Neural crest cell (in vitro differentiated cells): ENCODE measurements around the gene KANSL2. TPM values are rescaled to one million over a fixed set of nuclear protein-coding genes. Genes with fewer than 3 reads are reported as not detected.
"Not testable (repeated sequence)": the region's sequence is repeated elsewhere in the genome, so short reads cannot be mapped to it uniquely, and the experiment has no call there.

Experiments
- DNase-seq: peaks from one replicate; pipeline ENCODE4 v3.0.0; 2021; ENCODE audit warnings: low read depth, mixed read lengths, low spot score
- H3K27ac Mint-ChIP-seq: one replicate; pipeline ENCODE4 v1.8.0; 2021; ENCODE audit warnings: mild to moderate bottlenecking, mixed read lengths; ENCODE audit not compliant: unreplicated experiment
- H3K27me3 Mint-ChIP-seq: 2 replicates; pipeline ENCODE4 v1.8.0; 2021; ENCODE audit warnings: low read depth, mild to moderate bottlenecking, mixed read lengths
- H3K36me3 Mint-ChIP-seq: 2 replicates; pipeline ENCODE4 v1.8.0; 2021; ENCODE audit warnings: low read depth, mild to moderate bottlenecking, mixed read lengths
- H3K4me1 Mint-ChIP-seq: 2 replicates; pipeline ENCODE4 v1.8.0; 2021; ENCODE audit warnings: mixed read lengths
- H3K4me3 Mint-ChIP-seq: one replicate; pipeline ENCODE4 v1.8.0; 2021; ENCODE audit warnings: mild to moderate bottlenecking, mixed read lengths
- H3K9me3 Mint-ChIP-seq: 2 replicates; pipeline ENCODE4 v1.8.0; 2021; ENCODE audit warnings: mixed read lengths
- total RNA-seq: library from RNA; stranded (reverse); gene quantifications from 2 replicates; pipeline ENCODE4 v1.2.1, GENCODE V29; 2021
- TF ChIP-seq, protein P1 (sequence below): fragments of 200-600 bp; sonication (generic); conservative IDR thresholded peaks from 2 replicates; pipeline ENCODE4 v1.5.0; 2021; ENCODE audit warnings: antibody characterized with exemption, mild to moderate bottlenecking

KANSL2 gene
- total RNA-seq, 1 donor from 2014 or later: 60.7 TPM

DNA sequence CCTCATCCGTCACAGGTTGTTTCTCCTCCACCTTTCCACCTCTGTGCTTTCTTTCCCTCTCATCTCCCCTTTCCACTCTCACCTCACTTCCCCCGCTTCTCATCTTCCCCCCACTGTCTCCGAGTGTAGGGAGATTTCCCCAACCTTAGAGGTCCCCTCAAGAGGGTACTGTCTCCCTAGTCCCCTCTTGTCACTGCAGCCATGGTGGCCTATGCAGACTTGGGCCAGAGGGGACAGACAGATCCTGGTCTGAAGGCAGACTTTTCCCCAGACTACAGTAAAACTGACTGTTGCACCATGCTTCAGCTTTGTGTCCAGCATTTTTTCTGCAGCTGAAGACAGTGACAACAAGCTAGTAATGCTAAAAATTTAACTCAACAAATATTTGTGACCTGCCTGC, 41.2 kb downstream of the KANSL2 start:
- Mint-ChIP-seq H3K27me3 (no peaks in the 10 kb centered on the region), H3K4me3 (no peak overlapping the region), H3K36me3 (peaks cover 46% of the 10 kb centered on the region), H3K4me1 (no peaks in the 10 kb centered on the region), H3K9me3 (peaks cover 6% of the 10 kb centered on the region), H3K27ac (no peak overlapping the region)
- DNase-seq: no peak
- TF ChIP-seq, protein P1, sequence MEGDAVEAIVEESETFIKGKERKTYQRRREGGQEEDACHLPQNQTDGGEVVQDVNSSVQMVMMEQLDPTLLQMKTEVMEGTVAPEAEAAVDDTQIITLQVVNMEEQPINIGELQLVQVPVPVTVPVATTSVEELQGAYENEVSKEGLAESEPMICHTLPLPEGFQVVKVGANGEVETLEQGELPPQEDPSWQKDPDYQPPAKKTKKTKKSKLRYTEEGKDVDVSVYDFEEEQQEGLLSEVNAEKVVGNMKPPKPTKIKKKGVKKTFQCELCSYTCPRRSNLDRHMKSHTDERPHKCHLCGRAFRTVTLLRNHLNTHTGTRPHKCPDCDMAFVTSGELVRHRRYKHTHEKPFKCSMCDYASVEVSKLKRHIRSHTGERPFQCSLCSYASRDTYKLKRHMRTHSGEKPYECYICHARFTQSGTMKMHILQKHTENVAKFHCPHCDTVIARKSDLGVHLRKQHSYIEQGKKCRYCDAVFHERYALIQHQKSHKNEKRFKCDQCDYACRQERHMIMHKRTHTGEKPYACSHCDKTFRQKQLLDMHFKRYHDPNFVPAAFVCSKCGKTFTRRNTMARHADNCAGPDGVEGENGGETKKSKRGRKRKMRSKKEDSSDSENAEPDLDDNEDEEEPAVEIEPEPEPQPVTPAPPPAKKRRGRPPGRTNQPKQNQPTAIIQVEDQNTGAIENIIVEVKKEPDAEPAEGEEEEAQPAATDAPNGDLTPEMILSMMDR: no peak

DNA sequence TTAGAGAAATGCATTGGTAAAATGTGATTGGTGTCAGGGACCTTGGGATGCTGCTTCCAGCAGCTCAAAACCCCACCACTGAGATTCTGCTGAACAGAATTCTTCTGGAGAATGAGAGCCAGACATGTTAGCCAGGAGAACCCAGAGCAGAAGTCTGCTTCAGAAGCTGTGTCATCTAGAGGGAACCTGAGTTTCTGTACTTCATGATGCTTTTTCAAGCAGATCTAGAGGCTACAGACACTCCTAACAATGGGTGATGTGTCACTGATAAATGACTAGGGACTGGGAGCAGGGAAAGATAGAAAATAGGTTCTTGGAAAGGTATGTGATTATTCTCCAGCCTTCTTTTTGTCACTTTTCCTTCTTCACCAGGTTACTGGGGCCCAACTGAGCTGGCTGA, 41.6 kb downstream of the KANSL2 start:
- Mint-ChIP-seq H3K4me3 (no peak overlapping the region), H3K36me3 (peaks cover 46% of the 10 kb centered on the region), H3K9me3 (peaks cover 6% of the 10 kb centered on the region), H3K27me3 (no peaks in the 10 kb centered on the region), H3K4me1 (no peaks in the 10 kb centered on the region), H3K27ac (no peak overlapping the region)
- DNase-seq: no peak
- TF ChIP-seq, protein P1: no peak

DNA sequence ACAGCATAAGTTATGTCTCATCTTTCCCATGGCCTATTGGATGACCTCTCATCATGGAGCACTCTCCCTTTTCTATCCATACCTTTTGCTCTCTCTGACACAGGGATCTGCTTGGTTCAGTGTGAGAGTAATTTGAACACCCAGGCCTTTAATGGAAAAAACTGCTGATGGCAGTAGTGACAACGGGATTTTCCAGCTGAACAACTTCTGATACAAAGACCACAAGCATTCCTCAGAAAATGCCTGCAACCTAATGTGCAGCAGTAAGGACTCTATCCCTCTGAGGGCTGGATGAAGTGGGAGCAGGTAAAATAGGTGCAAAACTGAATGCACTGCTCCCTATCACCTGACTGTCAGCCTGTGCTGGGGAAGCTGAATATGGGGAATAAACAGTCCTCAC, 51.0 kb downstream of the KANSL2 start:
- Mint-ChIP-seq H3K4me3 (no peak overlapping the region), H3K4me1 (no peaks in the 10 kb centered on the region)

GRCh38 chr12:48630346-48630745, 51.7 kb downstream of the KANSL2 start:
- no peaks in the 10 kb centered on the region for H3K36me3 Mint-ChIP-seq
- H3K9me3 Mint-ChIP-seq: no peaks in the 10 kb centered on the region
- TF ChIP-seq, protein P1: no peak
- no peaks in the 10 kb centered on the region for H3K4me1 Mint-ChIP-seq
- H3K27me3 Mint-ChIP-seq: peaks cover 2% of the 10 kb centered on the region
- no peak for DNase-seq
- H3K4me3 Mint-ChIP-seq: no peak overlapping the region
- no peak overlapping the region for H3K27ac Mint-ChIP-seq

More for the DNA sequence above, 51.0 kb downstream of the KANSL2 start:
- no peak for DNase-seq
- H3K9me3 Mint-ChIP-seq: no peaks in the 10 kb centered on the region
- TF ChIP-seq, protein P1: no peak
- peaks cover 2% of the 10 kb centered on the region for H3K27me3 Mint-ChIP-seq
- no peaks in the 10 kb centered on the region for H3K36me3 Mint-ChIP-seq
- no peak overlapping the region for H3K27ac Mint-ChIP-seq

DNA sequence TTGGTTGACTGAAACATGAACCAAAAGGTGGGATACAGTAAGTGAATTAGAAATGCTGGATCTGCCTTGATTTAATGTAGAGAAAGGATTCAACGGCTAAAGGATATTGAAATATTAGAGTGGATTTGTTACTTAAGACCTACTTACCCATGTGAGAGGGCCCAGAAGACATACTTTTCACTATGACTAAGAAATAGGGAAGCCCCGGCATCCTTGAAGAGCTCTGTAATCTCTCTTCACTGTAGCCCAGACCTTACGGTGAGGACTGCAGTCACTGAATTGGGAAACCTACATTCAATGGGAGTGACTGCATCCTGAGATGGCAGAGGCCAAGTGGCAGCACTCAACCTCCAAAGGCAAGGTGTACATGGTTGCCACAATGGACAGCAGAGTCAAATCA, 52.5 kb downstream of the KANSL2 start:
- Mint-ChIP-seq H3K4me3 (no peak overlapping the region), H3K27ac (no peak overlapping the region), H3K4me1 (no peaks in the 10 kb centered on the region), H3K27me3 (peaks cover 2% of the 10 kb centered on the region), H3K9me3 (no peaks in the 10 kb centered on the region), H3K36me3 (no peaks in the 10 kb centered on the region)
- TF ChIP-seq, protein P1: no peak
- no peak for DNase-seq

DNA sequence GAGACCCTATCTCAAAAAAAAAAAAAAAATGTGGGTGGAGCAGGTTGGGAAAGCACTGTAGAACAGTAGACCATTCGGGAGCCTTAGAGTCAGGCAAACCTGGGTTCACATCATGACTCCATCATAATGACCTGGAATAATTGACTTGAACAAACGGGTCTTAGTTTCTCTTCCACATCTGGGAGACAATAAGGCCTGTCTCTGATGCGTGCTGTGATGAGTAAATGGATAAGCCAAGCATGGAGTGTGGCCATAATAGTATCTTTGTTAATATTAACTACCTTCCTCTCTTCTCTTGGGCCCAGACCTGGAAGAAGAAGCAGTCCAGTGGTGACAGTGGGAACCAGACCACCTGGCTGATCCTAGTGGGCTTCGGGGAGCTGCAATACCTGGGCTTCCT, 54.5 kb downstream of the KANSL2 start:
- no peak for DNase-seq
- TF ChIP-seq, protein P1: no peak
- no peak overlapping the region for H3K4me3 Mint-ChIP-seq
- no peaks in the 10 kb centered on the region for H3K36me3 Mint-ChIP-seq
- H3K27ac Mint-ChIP-seq: no peak overlapping the region
- H3K4me1 Mint-ChIP-seq: no peaks in the 10 kb centered on the region
- peaks cover 2% of the 10 kb centered on the region for H3K9me3 Mint-ChIP-seq
- peaks cover 4% of the 10 kb centered on the region for H3K27me3 Mint-ChIP-seq

DNA sequence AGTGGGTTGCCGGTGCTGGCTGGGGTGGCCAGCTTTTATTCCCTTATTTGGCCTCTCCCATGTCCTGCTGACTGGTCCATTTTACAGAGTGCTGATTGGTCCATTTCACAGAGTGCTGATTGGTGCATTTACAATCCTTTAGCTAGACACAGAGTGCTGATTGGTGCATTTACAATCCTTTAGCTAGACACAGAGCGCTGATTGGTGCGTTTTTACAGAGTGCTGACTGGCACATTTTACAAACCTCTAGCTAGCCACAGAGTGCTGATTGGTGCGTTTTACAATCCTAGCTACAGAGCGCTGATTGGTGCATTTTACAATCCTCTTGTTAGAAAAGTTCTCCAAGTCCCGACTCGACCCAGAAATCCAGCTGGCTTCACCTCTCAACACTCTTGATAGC, 59.0 kb downstream of the KANSL2 start:
- not testable (repeated sequence) for H3K4me3 Mint-ChIP-seq, H3K36me3 Mint-ChIP-seq, H3K9me3 Mint-ChIP-seq, H3K27ac Mint-ChIP-seq, DNase-seq, H3K4me1 Mint-ChIP-seq
- H3K27me3 Mint-ChIP-seq: peaks cover 12% of the 10 kb centered on the region
